GM12878 (cell line): ENCODE data around the gene ALOX12. TPM values are rescaled to one million over a fixed set of nuclear protein-coding genes. Genes with fewer than 3 reads are reported as not detected.

Source experiments
- BACH1 ChIP-seq: fragments of 450-650 bp; IDR thresholded peaks from 2 replicates; pipeline ENCODE4 v1.6.1; 2017; ENCODE audit warnings: mild to moderate bottlenecking, borderline replicate concordance
- CHD1 ChIP-seq: IDR thresholded peaks from 2 replicates; pipeline ENCODE4 v1.6.1; 2012; ENCODE audit warnings: low read depth, low read length, improper control_type of control experiment
- CREM ChIP-seq: IDR thresholded peaks from 2 replicates; pipeline ENCODE4 v1.6.1; 2014; ENCODE audit warnings: antibody characterized with exemption, low read depth
- FOXK2 ChIP-seq: fragments of 450-650 bp; IDR thresholded peaks from 2 replicates; pipeline ENCODE4 v1.6.1; 2017; ENCODE audit warnings: mild to moderate bottlenecking, moderate library complexity
- IRF4 ChIP-seq: IDR thresholded peaks from 2 replicates; pipeline ENCODE4 v1.6.1; 2011; ENCODE audit warnings: low read depth, low read length
- MXI1 ChIP-seq: fragments of 150-350 bp; IDR thresholded peaks from 2 replicates; pipeline ENCODE4 v1.6.1; 2011; ENCODE audit warnings: low read depth, mild to moderate bottlenecking, inconsistent platforms, low read length, improper control_type of control experiment
- RUNX3 ChIP-seq: IDR thresholded peaks from 2 replicates; pipeline ENCODE4 v1.6.1; 2012; ENCODE audit warnings: low read length, inconsistent platforms
- SMAD1 ChIP-seq: fragments of 450-650 bp; IDR thresholded peaks from 2 replicates; pipeline ENCODE4 v1.6.1; 2018; ENCODE audit warnings: mild to moderate bottlenecking, low read depth; ENCODE audit not compliant: partially characterized antibody
- TCF12 ChIP-seq: IDR thresholded peaks from 2 replicates; pipeline ENCODE4 v1.6.1; 2011; ENCODE audit warnings: low read depth, mild to moderate bottlenecking, low read length
- ZNF622 ChIP-seq: fragments of 450-650 bp; IDR thresholded peaks from 2 replicates; pipeline ENCODE4 v1.6.1; 2017; ENCODE audit warnings: mild to moderate bottlenecking, inconsistent platforms
- polyA plus RNA-seq, 11 experiments: library from polyadenylated mRNA; depleted of rRNA in 4 of 11; unstranded in 6 of 11; stranded (reverse) in 5 of 11; fragments of >200 nt; fragmentation: Nextera tagmentation in 4 of 11; fragmentation: Illumina TruSeq in 1 of 11; extraction: Ambion mirVana in 4 of 11; extraction: Trizol in 1 of 11; gene quantifications; 1 replicate in 1 of 11; 2 replicates in 10 of 11; pipeline versions ENCODE4 v1.2.1 to v1.2.3, GENCODE V29; 2011 to 2016; ENCODE audit warnings: inconsistent platforms in 2 of 11, missing spikeins in 2 of 11, low read depth in 1 of 11
- total RNA-seq, 4 experiments: library from RNA; depleted of rRNA in 3 of 4; stranded (reverse); fragments of >200 nt in 3 of 4; fragmentation: Illumina TruSeq in 1 of 4; extraction: Trizol in 1 of 4; gene quantifications; 2 replicates each; pipeline versions ENCODE4 v1.2.1 to v1.2.3, GENCODE V29; 2013 to 2021
- TF ChIP-seq, protein P1 (sequence below): fragments of 450-650 bp; IDR thresholded peaks from 2 replicates; pipeline ENCODE4 v1.6.1; 2017; ENCODE audit warnings: borderline replicate concordance
- TF ChIP-seq, protein P2 (sequence below): fragments of 450-650 bp; IDR thresholded peaks from 2 replicates; pipeline ENCODE4 v1.6.1; 2014; ENCODE audit warnings: mild to moderate bottlenecking
- TF ChIP-seq, protein P3 (sequence below): fragments of 450-650 bp; IDR thresholded peaks from 2 replicates; pipeline ENCODE4 v1.6.1; 2017; ENCODE audit warnings: low read depth, mild to moderate bottlenecking, moderate library complexity
- TF ChIP-seq, protein P4 (sequence below), 3 experiments: IDR thresholded peaks in 2 of 3; conservative IDR thresholded peaks in 1 of 3; 2 replicates each; pipeline ENCODE4 v1.5.1; 2011; ENCODE audit warnings: low read depth in 3 of 3, low read length in 3 of 3, mild to moderate bottlenecking in 3 of 3, control low read depth in 2 of 3, moderate library complexity in 2 of 3, inconsistent platforms in 1 of 3, mixed read lengths in 1 of 3; ENCODE audit not compliant: control insufficient read depth in 2 of 3, insufficient read depth in 1 of 3; ENCODE audit errors: extremely low read depth in 1 of 3

Gene ALOX12
- total and polyA plus RNA-seq, 10 of the 15 experiments (the other 5 are each of a cell fraction or from before 2014, with no cell fraction given): 0.23 to 0.82 (median 0.58) TPM; not detected in 6

DNA sequence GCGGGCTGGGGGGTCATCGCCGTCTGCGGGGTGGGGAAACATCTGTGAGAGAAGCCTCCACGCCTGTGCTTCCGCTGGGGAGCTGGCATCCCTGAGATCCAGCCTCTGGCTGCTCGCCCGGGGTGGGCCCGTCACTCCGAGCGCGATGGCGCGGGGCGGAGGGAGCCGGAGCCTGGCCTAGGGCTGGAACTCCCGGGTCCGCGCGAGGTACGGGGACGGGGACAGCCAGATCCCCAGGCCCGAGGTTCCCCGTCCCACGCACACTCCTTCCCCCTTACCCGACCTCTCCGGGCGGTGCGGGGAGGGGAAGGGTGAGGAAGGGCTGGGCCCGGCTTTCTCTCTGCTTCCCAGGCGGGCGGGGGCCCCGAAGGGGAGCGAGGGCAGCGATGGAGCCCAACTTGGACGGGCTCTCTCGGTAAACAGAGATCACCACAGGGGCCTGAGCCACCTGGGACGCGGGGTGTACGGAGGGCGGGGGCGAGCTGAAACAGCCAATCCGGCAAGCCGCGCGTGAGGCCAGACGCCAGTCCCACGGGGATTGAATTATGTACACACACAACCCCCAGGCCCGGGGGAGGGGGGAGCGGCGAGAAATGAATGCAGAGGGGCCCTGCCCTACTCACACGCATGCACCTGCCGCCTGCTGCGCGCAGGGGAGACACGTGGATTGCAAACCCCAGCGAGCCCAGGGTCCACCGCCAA lies 47.8 kb downstream of the ALOX12 start, which contains the start of gene SLC16A11 (continued):
- TF ChIP-seq SMAD1 (no peak), BACH1 (0 out of 2 replicates have a peak, but pooled peaks have one; percentile 23), CREM (peak; percentile 41; the same call in 1 of the 2 replicates), CHD1 (no peak), MXI1 (peak; percentile 71), IRF4 (no peak), RUNX3 (no peak), TCF12 (peak; percentile 67; the same call in 1 of the 2 replicates), FOXK2 (no peak), ZNF622 (no peak)
- TF ChIP-seq, protein P1, sequence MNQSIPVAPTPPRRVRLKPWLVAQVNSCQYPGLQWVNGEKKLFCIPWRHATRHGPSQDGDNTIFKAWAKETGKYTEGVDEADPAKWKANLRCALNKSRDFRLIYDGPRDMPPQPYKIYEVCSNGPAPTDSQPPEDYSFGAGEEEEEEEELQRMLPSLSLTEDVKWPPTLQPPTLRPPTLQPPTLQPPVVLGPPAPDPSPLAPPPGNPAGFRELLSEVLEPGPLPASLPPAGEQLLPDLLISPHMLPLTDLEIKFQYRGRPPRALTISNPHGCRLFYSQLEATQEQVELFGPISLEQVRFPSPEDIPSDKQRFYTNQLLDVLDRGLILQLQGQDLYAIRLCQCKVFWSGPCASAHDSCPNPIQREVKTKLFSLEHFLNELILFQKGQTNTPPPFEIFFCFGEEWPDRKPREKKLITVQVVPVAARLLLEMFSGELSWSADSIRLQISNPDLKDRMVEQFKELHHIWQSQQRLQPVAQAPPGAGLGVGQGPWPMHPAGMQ: no peak
- TF ChIP-seq, protein P2, sequence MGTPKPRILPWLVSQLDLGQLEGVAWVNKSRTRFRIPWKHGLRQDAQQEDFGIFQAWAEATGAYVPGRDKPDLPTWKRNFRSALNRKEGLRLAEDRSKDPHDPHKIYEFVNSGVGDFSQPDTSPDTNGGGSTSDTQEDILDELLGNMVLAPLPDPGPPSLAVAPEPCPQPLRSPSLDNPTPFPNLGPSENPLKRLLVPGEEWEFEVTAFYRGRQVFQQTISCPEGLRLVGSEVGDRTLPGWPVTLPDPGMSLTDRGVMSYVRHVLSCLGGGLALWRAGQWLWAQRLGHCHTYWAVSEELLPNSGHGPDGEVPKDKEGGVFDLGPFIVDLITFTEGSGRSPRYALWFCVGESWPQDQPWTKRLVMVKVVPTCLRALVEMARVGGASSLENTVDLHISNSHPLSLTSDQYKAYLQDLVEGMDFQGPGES: no peak
- TF ChIP-seq, protein P3, sequence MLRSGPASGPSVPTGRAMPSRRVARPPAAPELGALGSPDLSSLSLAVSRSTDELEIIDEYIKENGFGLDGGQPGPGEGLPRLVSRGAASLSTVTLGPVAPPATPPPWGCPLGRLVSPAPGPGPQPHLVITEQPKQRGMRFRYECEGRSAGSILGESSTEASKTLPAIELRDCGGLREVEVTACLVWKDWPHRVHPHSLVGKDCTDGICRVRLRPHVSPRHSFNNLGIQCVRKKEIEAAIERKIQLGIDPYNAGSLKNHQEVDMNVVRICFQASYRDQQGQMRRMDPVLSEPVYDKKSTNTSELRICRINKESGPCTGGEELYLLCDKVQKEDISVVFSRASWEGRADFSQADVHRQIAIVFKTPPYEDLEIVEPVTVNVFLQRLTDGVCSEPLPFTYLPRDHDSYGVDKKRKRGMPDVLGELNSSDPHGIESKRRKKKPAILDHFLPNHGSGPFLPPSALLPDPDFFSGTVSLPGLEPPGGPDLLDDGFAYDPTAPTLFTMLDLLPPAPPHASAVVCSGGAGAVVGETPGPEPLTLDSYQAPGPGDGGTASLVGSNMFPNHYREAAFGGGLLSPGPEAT: 0 out of 2 replicates have a peak, but pooled peaks have one; percentile 19
- TF ChIP-seq, protein P4, sequence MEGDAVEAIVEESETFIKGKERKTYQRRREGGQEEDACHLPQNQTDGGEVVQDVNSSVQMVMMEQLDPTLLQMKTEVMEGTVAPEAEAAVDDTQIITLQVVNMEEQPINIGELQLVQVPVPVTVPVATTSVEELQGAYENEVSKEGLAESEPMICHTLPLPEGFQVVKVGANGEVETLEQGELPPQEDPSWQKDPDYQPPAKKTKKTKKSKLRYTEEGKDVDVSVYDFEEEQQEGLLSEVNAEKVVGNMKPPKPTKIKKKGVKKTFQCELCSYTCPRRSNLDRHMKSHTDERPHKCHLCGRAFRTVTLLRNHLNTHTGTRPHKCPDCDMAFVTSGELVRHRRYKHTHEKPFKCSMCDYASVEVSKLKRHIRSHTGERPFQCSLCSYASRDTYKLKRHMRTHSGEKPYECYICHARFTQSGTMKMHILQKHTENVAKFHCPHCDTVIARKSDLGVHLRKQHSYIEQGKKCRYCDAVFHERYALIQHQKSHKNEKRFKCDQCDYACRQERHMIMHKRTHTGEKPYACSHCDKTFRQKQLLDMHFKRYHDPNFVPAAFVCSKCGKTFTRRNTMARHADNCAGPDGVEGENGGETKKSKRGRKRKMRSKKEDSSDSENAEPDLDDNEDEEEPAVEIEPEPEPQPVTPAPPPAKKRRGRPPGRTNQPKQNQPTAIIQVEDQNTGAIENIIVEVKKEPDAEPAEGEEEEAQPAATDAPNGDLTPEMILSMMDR (IDR thresholded peaks at IDR 0.05 in 2 of 3, conservative IDR thresholded peaks at IDR 0.05 in 1 of 3; ENCODE audit: control insufficient read depth in 2 of 3, extremely low read depth in 1 of 3, insufficient read depth in 1 of 3, low read depth in 3 of 3, low read length in 3 of 3): no peak
